HG03432 (cell line): Measurements from ENCODE around the gene RPTOR.

Experiments used
- ATAC-seq: cut with Tn5 transposase; IDR thresholded peaks from one replicate; pipeline ENCODE4 v1.9.1; 2021; ENCODE audit warnings: mild to moderate bottlenecking, moderate library complexity; ENCODE audit not compliant: unreplicated experiment

The RPTOR gene

DNA sequence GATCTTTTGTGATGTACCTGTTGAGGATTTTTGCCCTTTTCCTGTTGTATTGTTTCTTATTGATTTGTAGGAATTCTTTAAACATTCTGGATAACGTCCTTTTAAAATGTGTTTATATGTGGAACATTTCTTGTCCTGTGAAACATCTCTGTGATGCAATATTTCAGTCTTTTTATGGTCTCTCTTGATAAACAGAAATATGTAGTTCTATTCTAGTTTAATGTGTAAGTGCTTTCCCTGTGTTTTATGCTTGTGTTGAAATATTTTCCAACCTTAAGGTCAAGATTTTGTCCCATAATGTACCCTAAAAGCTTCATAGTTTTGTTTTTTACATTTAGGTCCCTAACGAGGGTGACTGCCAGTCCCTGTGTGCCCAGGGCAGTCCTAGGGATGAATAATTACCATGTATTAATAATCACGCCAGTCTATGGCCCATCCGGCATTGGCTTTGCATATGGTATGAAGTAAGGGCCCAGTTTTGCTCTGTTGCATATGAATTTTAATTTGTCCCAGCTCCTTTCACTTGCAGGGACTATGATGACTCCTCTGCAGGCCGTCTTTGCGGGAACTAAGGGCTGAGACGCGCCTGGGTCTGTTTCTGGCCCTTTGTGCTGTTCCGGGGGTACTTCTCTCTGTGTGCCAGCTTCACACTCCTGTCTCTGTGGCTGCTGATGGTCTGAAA is 44.2 kb downstream of the RPTOR start:
- ATAC-seq, result no peak

DNA sequence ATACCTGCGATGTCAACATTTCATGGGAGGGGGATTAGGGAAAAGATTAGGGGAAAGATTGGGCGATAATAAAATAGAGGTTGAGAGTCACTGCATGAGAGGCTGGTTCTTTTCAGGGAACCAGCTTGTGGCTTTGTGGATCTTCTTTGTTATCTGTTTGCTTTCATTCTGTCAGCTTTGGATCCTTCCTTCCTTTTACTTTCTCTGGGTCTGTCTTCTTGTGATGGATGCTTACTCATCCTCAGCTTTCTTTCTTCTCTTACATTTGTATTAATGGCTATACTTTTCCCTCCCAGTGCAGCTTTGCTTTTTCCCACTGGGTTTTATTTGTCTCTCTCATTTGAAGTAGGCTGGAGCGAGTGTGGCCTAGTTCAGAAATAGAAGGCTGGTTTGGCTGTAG is 47.1 kb downstream of the RPTOR start:
- no peak for ATAC-seq

DNA sequence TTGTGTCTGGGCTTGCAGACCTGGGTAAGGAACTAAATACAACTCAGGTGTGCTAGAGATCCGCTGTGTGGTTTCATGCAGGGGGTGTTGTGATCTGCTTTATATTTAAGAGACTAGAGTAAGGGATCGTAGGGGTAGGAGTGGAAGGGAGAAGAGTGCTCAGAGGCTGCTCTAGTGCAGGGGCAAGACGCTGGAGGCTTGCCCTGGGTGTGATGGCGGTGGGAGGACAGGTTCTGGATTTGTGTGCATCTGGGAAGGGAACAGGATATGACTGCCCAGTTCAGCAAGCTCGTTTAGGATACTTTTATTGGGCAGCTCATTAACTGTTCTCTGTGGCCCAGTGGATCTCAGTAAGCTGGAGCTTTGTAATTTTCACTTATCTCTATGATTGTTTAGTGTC is 47.6 kb downstream of the RPTOR start:
- ATAC-seq, result no peak

GRCh38 chr17:80593181-80593580 is 48.5 kb downstream of the RPTOR start:
- ATAC-seq, result no peak

DNA sequence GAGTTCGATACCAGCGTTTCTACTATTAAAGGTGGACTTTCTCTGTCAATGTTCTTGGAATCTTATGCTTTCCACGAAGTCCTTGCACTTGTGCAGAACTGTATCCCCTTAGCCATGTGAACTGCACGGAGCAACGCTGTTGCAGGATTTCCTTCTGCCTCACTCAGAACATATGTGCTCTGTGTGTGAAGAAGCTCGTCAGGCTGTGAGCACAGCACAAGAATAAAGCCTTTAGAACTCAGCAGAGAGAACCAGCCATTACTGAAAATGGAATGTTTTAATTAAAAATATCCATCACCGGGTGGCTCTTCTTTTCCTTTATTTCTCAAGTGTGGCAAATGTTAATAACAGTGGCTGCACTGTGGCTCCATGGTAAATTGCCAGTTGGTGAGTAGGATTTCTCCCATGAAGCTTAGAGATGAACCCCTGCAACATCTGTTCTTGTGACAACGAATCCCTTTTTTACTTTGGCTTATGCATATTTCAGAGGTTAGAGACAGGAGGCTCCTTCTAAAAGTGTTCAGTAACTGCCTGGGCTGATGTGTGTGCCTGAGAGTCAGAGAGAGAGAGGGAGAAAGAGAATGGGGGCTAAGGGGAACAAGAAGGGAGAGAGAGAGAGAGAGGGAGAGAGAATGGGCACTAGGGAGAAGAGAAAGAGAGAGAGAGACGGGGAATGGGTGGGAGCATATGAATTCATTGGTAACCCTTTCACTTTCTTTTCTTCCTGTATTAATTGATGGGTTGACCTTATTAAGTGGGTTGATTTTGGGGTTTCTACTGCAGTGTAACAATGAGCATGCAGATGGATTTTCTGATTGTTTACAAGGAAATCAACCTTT is 50.0 kb downstream of the RPTOR start:
- ATAC-seq, result no peak

DNA sequence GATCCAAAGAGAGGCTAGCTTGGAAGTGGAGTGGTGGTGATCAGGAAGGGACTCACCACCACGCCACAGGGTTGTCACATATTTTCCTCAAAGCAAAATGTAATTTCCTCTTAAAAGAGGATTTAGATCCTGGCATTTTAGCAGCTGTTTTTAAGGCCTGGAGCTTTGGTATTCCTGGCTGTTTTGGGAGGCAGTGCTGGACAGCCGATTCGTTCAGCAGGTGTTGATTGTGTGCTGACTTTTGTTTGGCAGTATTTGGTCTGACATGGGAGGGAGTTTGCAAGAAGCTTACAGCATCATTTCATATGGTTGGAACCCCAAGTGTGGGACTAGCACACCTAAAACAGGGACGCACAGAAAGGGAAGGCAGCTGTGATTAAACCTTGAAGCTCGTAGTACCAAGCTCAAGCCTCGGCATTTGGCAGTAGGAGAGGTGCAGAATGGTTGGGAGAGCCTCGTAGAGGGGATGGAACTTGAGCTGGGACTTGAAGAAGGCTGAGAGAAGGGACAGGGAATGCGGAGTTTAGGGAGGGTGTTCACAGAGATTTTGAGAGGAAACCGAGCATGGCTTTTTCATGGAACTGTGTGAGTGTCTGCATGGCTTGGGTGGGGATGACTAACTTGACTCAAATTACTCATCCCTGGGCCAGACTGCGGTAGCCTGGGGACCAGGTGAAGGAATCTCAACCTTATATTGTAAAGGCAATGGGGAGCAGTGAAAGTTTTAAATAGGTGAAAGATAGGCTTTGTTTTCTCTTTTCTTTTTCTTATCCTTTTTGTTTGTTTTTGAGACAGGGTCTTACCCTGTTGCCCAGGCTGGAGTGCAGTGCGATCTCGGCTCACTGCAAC is 52.3 kb downstream of the RPTOR start:
- ATAC-seq, result no peak

- no peak for ATAC-seq
Measured at GRCh38 chr17:80598813-80599545, 54.3 kb downstream of the RPTOR start.

- no peak for ATAC-seq
Measured at GRCh38 chr17:80599546-80600305, 55.1 kb downstream of the RPTOR start.

DNA sequence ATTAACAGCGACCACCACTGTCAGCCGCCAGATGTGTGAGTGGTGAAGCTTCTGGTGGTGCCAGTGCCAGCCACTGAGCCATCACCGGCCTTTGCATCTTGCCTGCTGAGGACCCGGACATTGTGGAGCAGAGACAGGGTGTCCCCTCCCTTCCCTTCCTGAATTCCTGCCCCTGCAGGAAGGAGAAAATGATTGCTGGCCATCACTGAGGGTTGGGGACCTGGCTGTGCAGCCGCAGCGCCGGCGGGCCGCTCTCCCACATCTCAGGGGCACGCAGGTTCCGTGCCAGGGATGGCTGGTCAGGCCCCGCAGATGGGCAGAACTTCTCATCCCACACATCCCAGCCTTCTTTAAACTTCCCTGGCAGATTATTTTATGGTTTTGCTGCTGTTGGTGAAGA is 56.5 kb downstream of the RPTOR start:
- no peak for ATAC-seq

DNA sequence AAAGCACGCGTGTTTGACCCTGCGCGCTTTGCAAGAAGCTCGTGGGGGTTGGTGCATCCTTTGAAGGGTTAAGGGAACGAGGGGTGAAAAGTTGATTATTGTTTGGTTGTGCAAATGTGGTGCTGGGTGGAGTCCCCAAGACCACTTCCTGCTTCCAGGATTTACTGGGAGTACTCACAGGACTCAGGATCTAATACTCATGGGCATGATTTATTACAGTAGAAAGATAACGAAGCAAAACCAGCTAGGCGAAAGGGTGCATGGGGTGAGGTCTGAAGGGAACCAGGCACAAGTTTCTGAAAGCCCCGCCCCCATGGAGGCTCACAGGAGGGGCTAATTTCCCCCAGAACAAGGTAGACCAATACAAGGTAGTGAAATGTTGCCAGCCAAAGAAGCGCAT is 58.8 kb downstream of the RPTOR start:
- ATAC-seq, result no peak

DNA sequence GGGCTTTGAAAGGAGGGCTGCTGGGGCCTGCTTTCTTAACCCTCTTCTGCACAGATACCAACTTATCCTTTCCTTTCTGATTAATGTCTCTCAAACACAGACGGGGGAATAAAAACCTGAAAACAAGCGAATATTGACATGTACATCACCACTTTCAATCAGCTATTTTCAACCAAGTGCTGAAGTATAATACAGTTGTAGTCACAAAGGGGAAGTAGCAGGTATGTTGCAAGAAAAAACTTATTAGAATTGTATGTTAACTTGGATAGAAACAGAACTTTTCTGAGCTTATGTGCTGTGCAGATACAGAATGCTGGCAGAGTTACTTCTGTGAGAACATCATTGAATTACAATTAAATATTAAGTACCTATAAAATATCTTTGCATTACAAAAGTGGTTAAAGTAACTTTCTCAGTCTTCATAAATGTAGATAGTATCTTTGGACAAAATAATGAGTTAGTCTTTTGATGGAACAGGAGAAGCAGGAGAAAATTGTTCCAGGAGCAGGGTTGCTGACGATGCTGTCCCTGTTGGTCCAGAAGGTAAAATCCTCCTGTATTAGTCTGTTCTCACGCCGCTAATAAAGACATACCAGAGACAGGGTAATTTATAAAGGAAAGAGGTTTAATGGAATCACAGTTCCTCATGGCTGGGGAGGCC is 59.5 kb downstream of the RPTOR start:
- ATAC-seq, result no peak

DNA sequence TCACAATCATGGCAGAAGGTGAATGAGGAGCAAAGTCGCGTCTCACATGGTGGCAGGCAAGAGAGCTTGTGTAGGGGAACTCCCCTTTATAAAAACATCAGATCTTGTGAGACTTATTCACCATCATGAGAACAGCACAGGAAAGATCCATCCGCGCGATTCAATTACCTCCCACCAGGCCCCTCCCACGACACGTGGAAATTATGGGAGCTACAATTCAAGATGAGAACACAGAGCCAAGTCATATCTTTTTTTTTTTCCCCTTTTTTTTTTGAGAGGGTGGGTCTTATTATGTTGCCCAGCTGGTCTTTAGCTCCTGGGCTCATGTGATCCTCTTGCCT is 60.0 kb downstream of the RPTOR start:
- no peak for ATAC-seq

- ATAC-seq, result peak; percentile 64
Measured at GRCh38 chr17:80605326-80606066, 60.9 kb downstream of the RPTOR start.

GRCh38 chr17:80608326-80608725 is 63.7 kb downstream of the RPTOR start:
- ATAC-seq, result no peak

GRCh38 chr17:80609757-80610156 is 65.1 kb downstream of the RPTOR start:
- ATAC-seq, result no peak

GRCh38 chr17:80611816-80612215 is 67.2 kb downstream of the RPTOR start:
- ATAC-seq, result no peak

DNA sequence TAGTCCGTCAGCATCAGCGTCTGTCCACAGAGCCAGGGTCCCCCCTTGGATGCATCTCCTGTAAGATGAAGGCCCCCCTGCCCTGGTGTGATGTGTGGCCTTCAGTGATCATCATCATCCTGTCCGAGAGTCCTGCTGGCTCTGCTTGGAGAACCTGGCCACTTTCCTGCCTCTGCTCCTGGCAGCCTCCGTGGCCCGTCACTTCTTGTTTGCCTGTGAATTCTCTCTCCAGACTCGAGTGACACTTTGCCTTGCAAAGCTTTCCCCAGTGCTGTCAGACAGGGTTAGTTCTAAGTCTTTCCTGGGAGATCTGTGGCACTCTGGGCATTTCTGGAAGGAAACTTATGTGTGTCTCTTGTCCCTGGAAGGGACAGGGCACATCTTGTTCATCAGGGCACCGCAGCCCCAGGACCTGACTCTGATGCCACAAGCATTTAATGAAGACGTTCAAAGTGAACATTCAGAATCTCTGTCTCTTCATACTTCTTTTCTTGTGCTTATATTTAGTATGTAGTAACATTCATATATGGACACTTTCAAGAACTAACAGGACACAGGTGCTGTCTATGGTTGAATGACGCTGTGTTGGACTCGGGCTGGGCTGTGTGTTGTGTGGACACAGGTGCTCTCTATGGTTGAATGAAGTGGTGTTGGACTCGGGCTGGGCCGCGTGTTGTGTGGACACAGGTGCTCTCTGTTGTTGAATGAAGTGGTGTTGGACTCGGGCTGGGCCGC is 68.5 kb downstream of the RPTOR start:
- ATAC-seq, result no peak

GRCh38 chr17:80613732-80614071 is 69.1 kb downstream of the RPTOR start:
- no peak for ATAC-seq
